Keratinocyte (primary cell): ENCODE data around the gene OR4E1. TPM values are rescaled to one million over a fixed set of nuclear protein-coding genes. Genes with fewer than 3 reads are reported as not detected.

Experiments
- DNase-seq: peaks from one replicate; pipeline ENCODE4 v3.0.0-alpha.2; 2011; ENCODE audit warnings: low read depth, missing footprints, low spot score
- FAIRE-seq: peaks from 2 replicates; lab custom pipeline; 2011; peaks lifted over from hg19 to GRCh38; lab: Jason Lieb, UNC
- H2AFZ ChIP-seq: 2 replicates; pipeline ENCODE4 v1.6.0; 2012; ENCODE audit warnings: low read length, control low read depth, inconsistent platforms; ENCODE audit not compliant: control insufficient read depth
- H3K27ac ChIP-seq: 2 replicates; pipeline ENCODE4 v1.5.1; 2011; ENCODE audit warnings: low read length; ENCODE audit not compliant: control insufficient read depth, insufficient read depth
- H3K27me3 ChIP-seq: 3 replicates; pipeline ENCODE4 v1.6.0; 2011; ENCODE audit warnings: low read length; ENCODE audit not compliant: control insufficient read depth, insufficient read depth; ENCODE audit errors: extremely low read depth
- H3K36me3 ChIP-seq, 2 experiments: 2 replicates in 1 of 2; 3 replicates in 1 of 2; pipeline ENCODE4 v1.5.1; 2011; ENCODE audit warnings: low read length in 2 of 2, mild to moderate bottlenecking in 1 of 2; ENCODE audit not compliant: control insufficient read depth in 2 of 2, insufficient read depth in 2 of 2; ENCODE audit errors: extremely low read depth in 1 of 2
- H3K4me1 ChIP-seq: 3 replicates; pipeline ENCODE4 v1.5.1; 2011; ENCODE audit warnings: low read length; ENCODE audit not compliant: control insufficient read depth, insufficient read depth; ENCODE audit errors: extremely low read depth
- H3K4me2 ChIP-seq: 3 replicates; pipeline ENCODE4 v1.6.0; 2011; ENCODE audit warnings: low read depth, low read length; ENCODE audit not compliant: control insufficient read depth, insufficient read depth; ENCODE audit errors: extremely low read depth
- H3K4me3 ChIP-seq, 3 experiments: fragments of 200-600 bp in 1 of 3; sonication (generic) in 1 of 3; 2 replicates in 2 of 3; 3 replicates in 1 of 3; pipeline ENCODE4 v1.5.1; 2011 to 2016; ENCODE audit warnings: low read length in 3 of 3, mild to moderate bottlenecking in 3 of 3, control low read depth in 2 of 3, inconsistent platforms in 1 of 3, low read depth in 1 of 3, mixed read lengths in 1 of 3, mixed run types in 1 of 3, moderate library complexity in 1 of 3; ENCODE audit not compliant: control insufficient read depth in 2 of 3, insufficient read depth in 2 of 3; ENCODE audit errors: extremely low read depth in 1 of 3
- H3K79me2 ChIP-seq: 2 replicates; pipeline ENCODE4 v1.6.0; 2012; ENCODE audit warnings: low read length; ENCODE audit not compliant: control insufficient read depth, insufficient read depth
- H3K9ac ChIP-seq: 3 replicates; pipeline ENCODE4 v1.6.0; 2011; ENCODE audit warnings: low read length; ENCODE audit not compliant: control insufficient read depth, insufficient read depth; ENCODE audit errors: extremely low read depth
- H3K9me1 ChIP-seq: 3 replicates; pipeline ENCODE4 v1.6.0; 2011; ENCODE audit warnings: low read length; ENCODE audit not compliant: control insufficient read depth, insufficient read depth; ENCODE audit errors: extremely low read depth
- H3K9me3 ChIP-seq: 2 replicates; pipeline ENCODE4 v1.5.1; 2012; ENCODE audit warnings: low read depth, low read length; ENCODE audit not compliant: control insufficient read depth
- H4K20me1 ChIP-seq: 3 replicates; pipeline ENCODE4 v1.6.0; 2011; ENCODE audit warnings: low read length; ENCODE audit not compliant: control insufficient read depth, insufficient read depth; ENCODE audit errors: extremely low read depth
- EZH2 ChIP-seq: IDR thresholded peaks from one replicate; pipeline ENCODE4 v1.6.1; 2012; ENCODE audit warnings: inconsistent platforms, mild to moderate bottlenecking, low read length, moderate library complexity
- dilution Hi-C: fragments of 300-500 bp; cut with MboI; formaldehyde crosslinking; loops from one replicate; pipeline ENCODE4 v1.7.0; 2020; ENCODE audit warnings: low sequenced_read_pairs; ENCODE audit not compliant: extremely low pct_ligation_motif_present
- polyA plus RNA-seq, 5 experiments: library from polyadenylated mRNA; depleted of rRNA in 3 of 5; stranded (reverse) in 3 of 5; stranded (forward) in 1 of 5; unstranded in 1 of 5; fragments of >200 nt; gene quantifications; 1 replicate in 1 of 5; 2 replicates in 3 of 5; 3 replicates in 1 of 5; pipeline versions ENCODE4 v1.2.1 to v1.2.3, GENCODE V29; 2011 to 2012; ENCODE audit warnings: missing spikeins in 2 of 5, low read depth in 1 of 5, low replicate concordance in 1 of 5
- TF ChIP-seq, protein P1 (sequence below), 3 experiments: IDR thresholded peaks in 1 of 3; conservative IDR thresholded peaks in 1 of 3; optimal IDR thresholded peaks in 1 of 3; 2 replicates in 2 of 3; 3 replicates in 1 of 3; pipeline versions ENCODE3 to v1.5.1; 2011; ENCODE audit warnings: low read length in 3 of 3, mild to moderate bottlenecking in 3 of 3, moderate library complexity in 2 of 3, control low read depth in 1 of 3, inconsistent platforms in 1 of 3; ENCODE audit not compliant: insufficient read depth in 2 of 3; ENCODE audit errors: extremely low read depth in 1 of 3

Gene OR4E1
- polyA plus RNA-seq, 1 donor (not counting 4 experiments of a cell fraction or from before 2014, with no cell fraction given) = not detected

DNA sequence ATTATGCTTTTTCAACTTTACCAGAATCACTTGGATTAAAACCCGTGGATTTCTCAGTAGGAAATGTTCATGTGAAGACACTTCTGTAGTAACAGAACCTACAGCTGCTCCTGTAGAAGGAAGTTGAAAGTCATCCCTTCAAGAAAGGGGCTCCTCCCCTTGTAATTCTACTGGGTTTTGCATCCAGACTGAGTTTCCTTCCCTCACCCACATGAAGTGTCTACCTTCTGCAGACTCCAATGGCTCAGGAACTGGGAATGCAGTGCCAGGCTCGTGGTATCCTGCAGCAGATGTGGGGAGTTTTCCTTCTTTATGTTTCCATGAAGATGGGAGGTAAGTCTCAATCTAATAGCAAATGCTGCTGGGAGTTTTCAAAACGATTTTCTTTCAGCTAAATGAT, 30.9 kb downstream of the OR4E1 start:
- H2AFZ ChIP-seq = no peak overlapping the region
- H3K36me3 ChIP-seq = no peaks in the 10 kb centered on the region
- no peak for DNase-seq
- TF ChIP-seq, protein P1, sequence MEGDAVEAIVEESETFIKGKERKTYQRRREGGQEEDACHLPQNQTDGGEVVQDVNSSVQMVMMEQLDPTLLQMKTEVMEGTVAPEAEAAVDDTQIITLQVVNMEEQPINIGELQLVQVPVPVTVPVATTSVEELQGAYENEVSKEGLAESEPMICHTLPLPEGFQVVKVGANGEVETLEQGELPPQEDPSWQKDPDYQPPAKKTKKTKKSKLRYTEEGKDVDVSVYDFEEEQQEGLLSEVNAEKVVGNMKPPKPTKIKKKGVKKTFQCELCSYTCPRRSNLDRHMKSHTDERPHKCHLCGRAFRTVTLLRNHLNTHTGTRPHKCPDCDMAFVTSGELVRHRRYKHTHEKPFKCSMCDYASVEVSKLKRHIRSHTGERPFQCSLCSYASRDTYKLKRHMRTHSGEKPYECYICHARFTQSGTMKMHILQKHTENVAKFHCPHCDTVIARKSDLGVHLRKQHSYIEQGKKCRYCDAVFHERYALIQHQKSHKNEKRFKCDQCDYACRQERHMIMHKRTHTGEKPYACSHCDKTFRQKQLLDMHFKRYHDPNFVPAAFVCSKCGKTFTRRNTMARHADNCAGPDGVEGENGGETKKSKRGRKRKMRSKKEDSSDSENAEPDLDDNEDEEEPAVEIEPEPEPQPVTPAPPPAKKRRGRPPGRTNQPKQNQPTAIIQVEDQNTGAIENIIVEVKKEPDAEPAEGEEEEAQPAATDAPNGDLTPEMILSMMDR (optimal IDR thresholded peaks at IDR 0.05 in 1 of 3, IDR thresholded peaks at IDR 0.05 in 1 of 3, conservative IDR thresholded peaks at IDR 0.05 in 1 of 3; ENCODE audit: extremely low read depth in 1 of 3, insufficient read depth in 2 of 3, low read length in 3 of 3) = no peak
- no peak for TF ChIP-seq EZH2
- H3K27ac ChIP-seq = no peak overlapping the region
- no peak overlapping the region for H3K4me2 ChIP-seq
- H4K20me1 ChIP-seq = no peaks in the 10 kb centered on the region
- H3K79me2 ChIP-seq = no peaks in the 10 kb centered on the region
- no peaks in the 10 kb centered on the region for H3K27me3 ChIP-seq
- dilution Hi-C loops = no loop called here
- H3K9me3 ChIP-seq = no peaks in the 10 kb centered on the region
- H3K4me3 ChIP-seq = no peak overlapping the region
- no peaks in the 10 kb centered on the region for H3K9me1 ChIP-seq
- no peak overlapping the region for H3K9ac ChIP-seq
- no peak for FAIRE-seq
- no peaks in the 10 kb centered on the region for H3K4me1 ChIP-seq

DNA sequence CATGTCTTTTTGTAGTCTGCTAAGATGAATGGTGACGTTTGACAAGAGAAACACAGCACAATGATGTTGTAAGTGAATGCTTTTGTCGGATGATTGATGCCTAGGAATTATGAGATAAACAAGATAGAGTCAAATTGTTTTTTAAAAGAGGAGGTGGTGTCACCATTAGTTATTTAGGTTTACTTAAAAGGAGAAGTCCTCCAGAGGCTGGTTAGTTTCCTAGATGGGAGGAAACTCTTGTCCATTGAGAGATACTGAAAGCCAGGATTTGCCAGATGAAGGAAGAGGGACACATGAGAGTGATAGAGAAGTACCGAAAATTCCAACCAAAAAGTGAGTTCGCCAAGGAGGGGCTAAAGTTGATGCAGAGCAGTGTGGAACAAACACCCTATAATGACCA, 38.8 kb downstream of the OR4E1 start, which contains the start of gene OR10G2:
OR10G2 (minus strand) TSS at position 101 of the 400 bp plus-strand sequence; CDS start at position 3, 98 bp downstream.
- Histone ChIP-seq H3K4me1 (no peaks in the 10 kb centered on the region), H3K9ac (no peak within 1 kb of the TSS), H3K27me3 (no peaks in the 10 kb centered on the region), H3K4me2 (no peak within 1 kb of the TSS), H4K20me1 (no peaks in the 10 kb centered on the region), H3K27ac (no peak within 1 kb of the TSS), H3K4me3 (no peak within 1 kb of the TSS), H3K9me1 (no peaks in the 10 kb centered on the region), H3K79me2 (no peaks in the 10 kb centered on the region), H3K36me3 (no peaks in the 10 kb centered on the region), H2AFZ (no peak within 1 kb of the TSS), H3K9me3 (no peaks in the 10 kb centered on the region)
- no peak for DNase-seq
- no peak for FAIRE-seq
- no peak for TF ChIP-seq EZH2
- TF ChIP-seq, protein P1 (optimal IDR thresholded peaks at IDR 0.05 in 1 of 3, IDR thresholded peaks at IDR 0.05 in 1 of 3, conservative IDR thresholded peaks at IDR 0.05 in 1 of 3; ENCODE audit: extremely low read depth in 1 of 3, insufficient read depth in 2 of 3, low read length in 3 of 3) = no peak
- dilution Hi-C loops = no loop called here
